Measurements from ENCODE around the gene SPATA32.

SPATA32 gene

GRCh38 chr17:45273551-45273957 lies 11.7 kb upstream of the SPATA32 start (continued):
- TF ChIP-seq ZBTB11 (tag by site-specific recombination; conservative IDR thresholded peaks at IDR 0.05; ENCODE audit: low read depth): no peak
- TF ChIP-seq ZNF610 (tag by site-specific recombination; IDR thresholded peaks at IDR 0.05; ENCODE audit: borderline replicate concordance): no peak
- no peak for TF ChIP-seq HOXA7 (CRISPR knock-in tag; IDR thresholded peaks at IDR 0.05; ENCODE audit: borderline replicate concordance)
- TF ChIP-seq ZNF169 (tag by site-specific recombination; IDR thresholded peaks at IDR 0.05): no peak
- TF ChIP-seq ZNF473 (tag by site-specific recombination; IDR thresholded peaks at IDR 0.05): no peak
- TF ChIP-seq ZNF366 (tag by site-specific recombination; conservative IDR thresholded peaks at IDR 0.05): no peak
- TF ChIP-seq ZNF521 (tag by site-specific recombination; IDR thresholded peaks at IDR 0.05): no peak
- TF ChIP-seq ZNF292 (tag by site-specific recombination; IDR thresholded peaks at IDR 0.05; ENCODE audit: borderline replicate concordance, low read depth): no peak
- TF ChIP-seq ZNF626 (tag by site-specific recombination; IDR thresholded peaks at IDR 0.05): no peak
- no peak for TF ChIP-seq ZNF777 (tag by site-specific recombination; IDR thresholded peaks at IDR 0.05; ENCODE audit: borderline replicate concordance)
- no peak for TF ChIP-seq ZNF248 (tag by site-specific recombination; IDR thresholded peaks at IDR 0.05)
- TF ChIP-seq ZNF645 (tag by site-specific recombination; IDR thresholded peaks at IDR 0.05): no peak
- TF ChIP-seq IKZF3 (tag by site-specific recombination; IDR thresholded peaks at IDR 0.05): no peak
- no peak for TF ChIP-seq ZNF692 (tag by site-specific recombination; IDR thresholded peaks at IDR 0.05)

- no peaks in the 10 kb centered on the region for H3K4me1 ChIP-seq (ENCODE audit: control insufficient read depth, insufficient read depth, low read length)
- ChIA-PET CTCF (interaction anchor here (0.6 to 12.0 kb wide), 22 partner anchors 11 to 560 kb away, joined by 3 to 357 read pairs (median 4); partner anchors contain the start of genes ACBD4, HEXIM1 and MAP3K14), POLR2A (interaction anchor here (0.6 kb wide), 1 partner anchor 56 kb away, joined by 3 read pairs; no protein-coding TSS in a partner anchor)
- H3K9me3 ChIP-seq (ENCODE audit: control insufficient read depth, insufficient read depth, low read depth, low read length): no peaks in the 10 kb centered on the region
- peaks cover 25 to 67% of the 10 kb centered on the region in 2 experiments; a peak in 2 of 3 replicates for H3K36me3 ChIP-seq (ENCODE audit: control insufficient read depth in 2 of 2, insufficient read depth in 1 of 2, low read length in 2 of 2)
- TF ChIP-seq ZNF114 (tag by site-specific recombination; IDR thresholded peaks at IDR 0.05) (no peak), ZBTB26 (tag by site-specific recombination; optimal IDR thresholded peaks at IDR 0.05) (no peak), SP2 (tag by site-specific recombination; IDR thresholded peaks at IDR 0.05) (no peak), ZNF37A (tag by site-specific recombination; IDR thresholded peaks at IDR 0.05) (no peak), ZBTB44 (tag by site-specific recombination; IDR thresholded peaks at IDR 0.05) (no peak), FEZF1 (tag by site-specific recombination; IDR thresholded peaks at IDR 0.05) (no peak), ZNF664 (tag by site-specific recombination; IDR thresholded peaks at IDR 0.05) (no peak), SCRT1 (tag by site-specific recombination; IDR thresholded peaks at IDR 0.05; ENCODE audit: borderline replicate concordance) (no peak), TRIM28 (IDR thresholded peaks at IDR 0.05; ENCODE audit: borderline replicate concordance, low read length) (no peak), MEIS1 (CRISPR knock-in tag; IDR thresholded peaks at IDR 0.05; ENCODE audit: borderline replicate concordance) (no peak), PRDM4 (tag by site-specific recombination; IDR thresholded peaks at IDR 0.05) (no peak), RBAK (tag by site-specific recombination; IDR thresholded peaks at IDR 0.05) (no peak)
- H3K4me3 ChIP-seq (ENCODE audit: low read depth, low read length): no peak overlapping the region
- no peak overlapping the region for H3K27ac ChIP-seq (ENCODE audit: extremely low read depth, low read depth, low read length)
Observed at GRCh38 chr17:45271603-45272002, 9.7 kb upstream of the SPATA32 start.

Data from HEK293 (cell line).